ENCODE data around the gene SBF1. TPM values are rescaled to one million over a fixed set of nuclear protein-coding genes. Genes with fewer than 3 reads are reported as not detected.
A peak's percentile ranks its signal among the peaks of the same experiment; 100 is the strongest.

Gene SBF1
- total and polyA plus RNA-seq, 2 donors (not counting 1 experiment from before 2014, with no cell fraction given) = 13.5 to 75.8 TPM

- no peak overlapping the region for H3K4me2 ChIP-seq (ENCODE audit: extremely low read depth, insufficient read depth, low read length)
- H3K4me1 ChIP-seq (ENCODE audit: control insufficient read depth, extremely low read depth, insufficient read depth, low read length) = no peaks in the 10 kb centered on the region
- H4K20me1 ChIP-seq (ENCODE audit: control insufficient read depth, extremely low read depth, insufficient read depth, low read length) = no peaks in the 10 kb centered on the region
- no peaks in the 10 kb centered on the region for H3K79me2 ChIP-seq (ENCODE audit: control insufficient read depth, insufficient read depth, low read length)
- no peaks in the 10 kb centered on the region for H3K36me3 ChIP-seq (ENCODE audit: control insufficient read depth, insufficient read depth, low read length)
- H3K27me3 ChIP-seq (ENCODE audit: control insufficient read depth, insufficient read depth, low read length) = no peaks in the 10 kb centered on the region
- no peak for DNase-seq (ENCODE audit: low read depth in 2 of 2)
- no peak overlapping the region for H3K4me3 ChIP-seq (replicated peaks in 1 of 4; ENCODE audit: control extremely low read depth in 1 of 4, insufficient read depth in 1 of 4, low read depth in 3 of 4, low read length in 4 of 4)
- H2AFZ ChIP-seq (ENCODE audit: low read length) = no peak overlapping the region
- TF ChIP-seq EZH2 (IDR thresholded peaks at IDR 0.05; ENCODE audit: low read length, missing control alignments) = no peak
- TF ChIP-seq, protein P1, sequence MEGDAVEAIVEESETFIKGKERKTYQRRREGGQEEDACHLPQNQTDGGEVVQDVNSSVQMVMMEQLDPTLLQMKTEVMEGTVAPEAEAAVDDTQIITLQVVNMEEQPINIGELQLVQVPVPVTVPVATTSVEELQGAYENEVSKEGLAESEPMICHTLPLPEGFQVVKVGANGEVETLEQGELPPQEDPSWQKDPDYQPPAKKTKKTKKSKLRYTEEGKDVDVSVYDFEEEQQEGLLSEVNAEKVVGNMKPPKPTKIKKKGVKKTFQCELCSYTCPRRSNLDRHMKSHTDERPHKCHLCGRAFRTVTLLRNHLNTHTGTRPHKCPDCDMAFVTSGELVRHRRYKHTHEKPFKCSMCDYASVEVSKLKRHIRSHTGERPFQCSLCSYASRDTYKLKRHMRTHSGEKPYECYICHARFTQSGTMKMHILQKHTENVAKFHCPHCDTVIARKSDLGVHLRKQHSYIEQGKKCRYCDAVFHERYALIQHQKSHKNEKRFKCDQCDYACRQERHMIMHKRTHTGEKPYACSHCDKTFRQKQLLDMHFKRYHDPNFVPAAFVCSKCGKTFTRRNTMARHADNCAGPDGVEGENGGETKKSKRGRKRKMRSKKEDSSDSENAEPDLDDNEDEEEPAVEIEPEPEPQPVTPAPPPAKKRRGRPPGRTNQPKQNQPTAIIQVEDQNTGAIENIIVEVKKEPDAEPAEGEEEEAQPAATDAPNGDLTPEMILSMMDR (conservative IDR thresholded peaks at IDR 0.05 in 1 of 2, IDR thresholded peaks at IDR 0.05 in 1 of 2; ENCODE audit: low read depth in 1 of 2, low read length in 2 of 2) = no peak
- no peak overlapping the region for H3K9ac ChIP-seq (ENCODE audit: insufficient read depth, low read length)
- H3K27ac ChIP-seq (ENCODE audit: insufficient read depth, low read length) = no peak overlapping the region
- no peaks in the 10 kb centered on the region for H3K9me3 ChIP-seq (ENCODE audit: control insufficient read depth, insufficient read depth, low read depth, low read length)
Measured at GRCh38 chr22:50488886-50489285, 14.1 kb upstream of the SBF1 start.

DNA sequence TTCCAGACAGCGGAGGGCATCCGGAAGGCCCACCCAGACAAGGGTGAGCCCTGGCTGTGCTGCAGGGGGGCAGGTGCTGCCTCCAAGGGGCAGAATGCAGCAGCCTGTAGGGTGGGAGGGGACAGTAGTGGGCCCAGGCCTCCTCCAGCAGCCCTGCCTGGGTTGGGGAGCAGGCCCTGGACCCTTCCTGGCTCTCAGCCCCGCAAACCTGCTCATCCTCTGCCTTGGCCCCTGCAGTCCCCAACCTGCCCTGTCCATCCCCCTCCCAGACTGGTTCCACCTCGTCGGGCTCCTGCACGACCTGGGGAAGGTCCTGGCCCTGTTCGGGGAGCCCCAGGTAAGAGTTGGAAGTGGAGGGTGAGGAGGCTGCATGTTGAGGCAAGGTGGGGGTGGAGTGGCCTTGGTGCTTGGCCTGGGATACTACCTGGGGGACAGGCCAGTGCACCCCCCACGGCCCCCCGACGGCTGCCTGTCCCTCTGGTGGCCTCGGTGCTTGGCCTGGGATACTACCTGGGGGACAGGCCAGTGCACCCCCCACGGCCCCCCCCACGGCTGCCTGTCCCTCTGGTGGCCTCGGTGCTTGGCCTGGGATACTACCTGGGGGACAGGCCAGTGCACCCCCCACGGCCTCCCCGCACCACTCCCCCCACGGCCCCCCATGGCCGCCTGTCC is 13.3 kb upstream of the SBF1 start:
- Histone ChIP-seq H3K4me3 (replicated peaks in 1 of 4; ENCODE audit: control extremely low read depth in 1 of 4, insufficient read depth in 1 of 4, low read depth in 3 of 4, low read length in 4 of 4) (no peak overlapping the region), H3K4me2 (ENCODE audit: extremely low read depth, insufficient read depth, low read length) (no peak overlapping the region), H4K20me1 (ENCODE audit: control insufficient read depth, extremely low read depth, insufficient read depth, low read length) (no peaks in the 10 kb centered on the region), H3K9ac (ENCODE audit: insufficient read depth, low read length) (no peak overlapping the region), H3K27ac (ENCODE audit: insufficient read depth, low read length) (no peak overlapping the region), H3K36me3 (ENCODE audit: control insufficient read depth, insufficient read depth, low read length) (no peaks in the 10 kb centered on the region), H2AFZ (ENCODE audit: low read length) (no peak overlapping the region), H3K4me1 (ENCODE audit: control insufficient read depth, extremely low read depth, insufficient read depth, low read length) (no peaks in the 10 kb centered on the region), H3K79me2 (ENCODE audit: control insufficient read depth, insufficient read depth, low read length) (no peaks in the 10 kb centered on the region), H3K9me3 (ENCODE audit: control insufficient read depth, insufficient read depth, low read depth, low read length) (no peaks in the 10 kb centered on the region), H3K27me3 (ENCODE audit: control insufficient read depth, insufficient read depth, low read length) (peaks cover 5% of the 10 kb centered on the region)
- TF ChIP-seq EZH2 (IDR thresholded peaks at IDR 0.05; ENCODE audit: low read length, missing control alignments) = no peak
- TF ChIP-seq, protein P1 (conservative IDR thresholded peaks at IDR 0.05 in 1 of 2, IDR thresholded peaks at IDR 0.05 in 1 of 2; ENCODE audit: low read depth in 1 of 2, low read length in 2 of 2) = no peak
- DNase-seq (ENCODE audit: low read depth in 2 of 2) = no peak

DNA sequence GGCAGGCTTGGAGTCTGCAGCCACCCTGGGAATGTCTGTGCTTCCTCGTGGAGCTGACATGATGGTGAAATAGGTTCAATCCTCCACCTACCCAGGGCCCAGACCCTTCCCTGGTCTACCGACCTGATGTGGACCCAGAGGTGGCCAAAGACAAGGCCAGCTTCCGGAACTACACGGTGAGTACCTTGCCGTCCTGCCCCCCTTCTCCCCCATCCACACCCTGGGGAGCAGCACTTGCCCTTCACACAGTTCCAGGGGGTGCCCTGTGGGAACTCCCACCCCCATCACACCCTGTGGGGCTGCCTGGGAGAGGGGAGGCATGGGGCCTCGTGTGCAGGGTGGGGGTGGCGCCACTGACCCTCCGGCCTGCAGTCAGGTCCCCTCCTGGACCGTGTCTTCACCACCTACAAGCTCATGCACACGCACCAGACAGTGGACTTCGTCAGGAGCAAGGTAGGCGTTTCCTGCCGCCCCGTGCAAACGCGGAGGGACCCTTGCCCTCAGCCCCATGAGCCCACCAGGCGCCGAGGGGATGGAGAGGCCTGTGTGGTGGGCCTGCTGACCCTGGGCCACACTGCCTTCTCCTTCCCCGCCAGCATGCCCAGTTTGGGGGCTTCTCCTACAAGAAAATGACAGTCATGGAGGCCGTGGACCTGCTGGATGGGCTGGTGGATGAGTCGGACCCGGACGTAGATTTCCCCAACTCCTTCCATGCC is 12.6 kb upstream of the SBF1 start:
- Histone ChIP-seq H4K20me1 (ENCODE audit: control insufficient read depth, extremely low read depth, insufficient read depth, low read length) (no peaks in the 10 kb centered on the region), H3K27ac (ENCODE audit: insufficient read depth, low read length) (no peak overlapping the region), H3K36me3 (ENCODE audit: control insufficient read depth, insufficient read depth, low read length) (no peaks in the 10 kb centered on the region), H3K4me2 (ENCODE audit: extremely low read depth, insufficient read depth, low read length) (no peak overlapping the region), H3K4me3 (replicated peaks in 1 of 4; ENCODE audit: control extremely low read depth in 1 of 4, insufficient read depth in 1 of 4, low read depth in 3 of 4, low read length in 4 of 4) (no peak overlapping the region), H3K27me3 (ENCODE audit: control insufficient read depth, insufficient read depth, low read length) (peaks cover 11% of the 10 kb centered on the region), H2AFZ (ENCODE audit: low read length) (no peak overlapping the region), H3K4me1 (ENCODE audit: control insufficient read depth, extremely low read depth, insufficient read depth, low read length) (no peaks in the 10 kb centered on the region), H3K9ac (ENCODE audit: insufficient read depth, low read length) (no peak overlapping the region), H3K79me2 (ENCODE audit: control insufficient read depth, insufficient read depth, low read length) (no peaks in the 10 kb centered on the region), H3K9me3 (ENCODE audit: control insufficient read depth, insufficient read depth, low read depth, low read length) (no peaks in the 10 kb centered on the region)
- DNase-seq (ENCODE audit: low read depth in 2 of 2) = no peak
- peak; percentile 2 for TF ChIP-seq EZH2 (IDR thresholded peaks at IDR 0.05; ENCODE audit: low read length, missing control alignments)
- TF ChIP-seq, protein P1 (conservative IDR thresholded peaks at IDR 0.05 in 1 of 2, IDR thresholded peaks at IDR 0.05 in 1 of 2; ENCODE audit: low read depth in 1 of 2, low read length in 2 of 2) = no peak
